CD4-positive, CD25-positive, alpha-beta regulatory T cell (primary cell): ENCODE data around the gene RPL12. TPM values are rescaled to one million over a fixed set of nuclear protein-coding genes. Genes with fewer than 3 reads are reported as not detected.

Experiments
- ATAC-seq, 2 donors: fragments of 150-1000 bp; cut with Tn5 transposase; one replicate each; pipeline ENCODE4 v1.10.0; 2021; ENCODE audit warnings: low read depth in 2 of 2, moderate number of reproducible peaks in 2 of 2, moderate library complexity in 1 of 2
- DNase-seq, 3 donors: peaks; one replicate each; pipeline versions ENCODE4 v3.0.0 to v3.0.0-alpha.2; 2012 to 2022; ENCODE audit warnings: mixed read lengths in 1 of 3
- H3K27ac ChIP-seq: one replicate; pipeline ENCODE4 v1.7.0; 2013; ENCODE audit warnings: mild to moderate bottlenecking, low read length; ENCODE audit not compliant: insufficient read depth, poor library complexity, severe bottlenecking
- H3K27me3 ChIP-seq: one replicate; pipeline ENCODE4 v1.7.0; 2013; ENCODE audit warnings: low read length; ENCODE audit not compliant: control insufficient read depth, insufficient read depth
- H3K36me3 ChIP-seq: one replicate; pipeline ENCODE4 v1.7.0; 2013; ENCODE audit warnings: mild to moderate bottlenecking, low read length, moderate library complexity; ENCODE audit not compliant: control insufficient read depth, insufficient read depth
- H3K4me1 ChIP-seq: 2 replicates; pipeline ENCODE4 v1.7.0; 2013; ENCODE audit warnings: mild to moderate bottlenecking, low read length; ENCODE audit not compliant: insufficient read depth, control insufficient read depth, poor library complexity, severe bottlenecking
- H3K4me3 ChIP-seq: one replicate; pipeline ENCODE4 v1.7.0; 2013; ENCODE audit warnings: low read depth, mild to moderate bottlenecking, low read length, moderate library complexity
- H3K9me3 ChIP-seq, 2 experiments: 1 replicate in 1 of 2; 2 replicates in 1 of 2; pipeline ENCODE4 v1.7.0; 2013; ENCODE audit warnings: low read length in 2 of 2, mild to moderate bottlenecking in 1 of 2, moderate library complexity in 1 of 2; ENCODE audit not compliant: control insufficient read depth in 2 of 2
- H3K27ac Mint-ChIP-seq, 3 donors: one replicate each; pipeline ENCODE4 v1.8.0; 2020 to 2022; ENCODE audit warnings: mild to moderate bottlenecking in 3 of 3, mixed read lengths in 3 of 3, moderate library complexity in 2 of 3
- H3K27me3 Mint-ChIP-seq: one replicate; pipeline ENCODE4 v1.8.0; 2022; ENCODE audit warnings: mild to moderate bottlenecking, mixed read lengths
- H3K36me3 Mint-ChIP-seq: one replicate; pipeline ENCODE4 v1.8.0; 2020; ENCODE audit warnings: mixed read lengths
- H3K4me1 Mint-ChIP-seq, 4 donors: one replicate each; pipeline ENCODE4 v1.8.0; 2020 to 2022; ENCODE audit warnings: mixed read lengths in 4 of 4, mild to moderate bottlenecking in 1 of 4
- H3K4me3 Mint-ChIP-seq, 4 donors: one replicate each; pipeline ENCODE4 v1.8.0; 2020 to 2022; ENCODE audit warnings: mild to moderate bottlenecking in 4 of 4, mixed read lengths in 4 of 4, moderate library complexity in 3 of 4
- H3K9me3 Mint-ChIP-seq, 7 donors: one replicate each; pipeline ENCODE4 v1.8.0; 2020 to 2022; ENCODE audit warnings: mixed read lengths in 7 of 7, mild to moderate bottlenecking in 3 of 7, moderate library complexity in 2 of 7
- polyA plus RNA-seq, 4 donors: library from polyadenylated mRNA; unstranded; fragments of 300-500 nt; fragmentation: Illumina TruSeq; gene quantifications; one replicate each; pipeline ENCODE4 v1.2.3, GENCODE V29; 2021
- total RNA-seq: library from RNA; stranded (reverse); gene quantifications from one replicate; pipeline ENCODE4 v1.2.3, GENCODE V29; 2022

Gene RPL12
- total and polyA plus RNA-seq, 5 donors from 2014 or later = 1,070 to 2,269 (median 1,484) TPM

DNA sequence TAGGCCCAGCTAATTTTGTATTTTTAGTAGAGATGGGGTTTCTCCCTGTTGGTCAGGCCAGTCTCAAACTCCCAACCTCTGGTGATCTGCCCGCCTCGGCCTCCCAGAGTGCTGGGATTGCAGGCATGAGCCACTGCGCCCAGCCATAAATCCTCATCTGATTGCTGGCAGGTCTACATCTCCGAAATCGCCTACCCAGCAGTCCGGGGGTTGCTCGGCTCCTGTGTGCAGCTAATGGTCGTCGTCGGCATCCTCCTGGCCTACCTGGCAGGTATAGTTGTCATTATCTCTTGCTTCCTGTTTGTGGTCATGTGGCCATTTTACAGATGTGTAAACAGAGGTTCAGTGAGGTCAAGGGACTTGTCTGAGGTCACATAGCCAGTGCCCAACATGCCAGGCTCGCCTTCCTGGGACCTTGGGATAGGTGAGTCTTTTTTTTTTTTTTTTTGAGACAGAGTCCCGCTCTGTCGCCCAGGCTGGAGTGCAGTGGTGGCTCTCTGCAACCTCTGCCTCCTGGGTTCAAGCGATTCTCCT lies 51.4 kb downstream of the RPL12 start:
- Histone ChIP-seq H3K4me3 (no peak overlapping the region), H3K27me3 (peaks cover 3% of the 10 kb centered on the region), H3K9me3 (no peaks in the 10 kb centered on the region), H3K36me3 (no peaks in the 10 kb centered on the region), H3K4me1 (peaks cover 25% of the 10 kb centered on the region), H3K27ac (no peak overlapping the region)
- Mint-ChIP-seq H3K4me3 (no peak overlapping the region), H3K9me3 (peaks cover 0 to 1% (median 0%) of the 10 kb centered on the region in 7 donors), H3K36me3 (no peaks in the 10 kb centered on the region), H3K4me1 (peaks cover 6 to 24% (median 12%) of the 10 kb centered on the region in 4 donors), H3K27me3 (peaks cover 37% of the 10 kb centered on the region), H3K27ac (no peak overlapping the region)
- ATAC-seq (no peak), DNase-seq (no peak)

- H3K9me3 ChIP-seq = no peaks in the 10 kb centered on the region
- no peak overlapping the region for H3K4me3 ChIP-seq
- Mint-ChIP-seq H3K4me1 (peaks cover 6 to 24% (median 12%) of the 10 kb centered on the region in 4 donors), H3K27ac (no peak overlapping the region), H3K4me3 (peak overlapping the region; percentile 71 to 85 (median 74)), H3K36me3 (no peaks in the 10 kb centered on the region), H3K27me3 (peaks cover 44% of the 10 kb centered on the region), H3K9me3 (peaks cover 0 to 1% (median 0%) of the 10 kb centered on the region in 7 donors)
- ATAC-seq = no peak
- H3K36me3 ChIP-seq = no peaks in the 10 kb centered on the region
- H3K27ac ChIP-seq = no peak overlapping the region
- H3K4me1 ChIP-seq = peaks cover 25% of the 10 kb centered on the region
- DNase-seq = no peak
- peaks cover 8% of the 10 kb centered on the region for H3K27me3 ChIP-seq
Observed at GRCh38 chr9:127398715-127399400, 52.3 kb downstream of the RPL12 start.

DNA sequence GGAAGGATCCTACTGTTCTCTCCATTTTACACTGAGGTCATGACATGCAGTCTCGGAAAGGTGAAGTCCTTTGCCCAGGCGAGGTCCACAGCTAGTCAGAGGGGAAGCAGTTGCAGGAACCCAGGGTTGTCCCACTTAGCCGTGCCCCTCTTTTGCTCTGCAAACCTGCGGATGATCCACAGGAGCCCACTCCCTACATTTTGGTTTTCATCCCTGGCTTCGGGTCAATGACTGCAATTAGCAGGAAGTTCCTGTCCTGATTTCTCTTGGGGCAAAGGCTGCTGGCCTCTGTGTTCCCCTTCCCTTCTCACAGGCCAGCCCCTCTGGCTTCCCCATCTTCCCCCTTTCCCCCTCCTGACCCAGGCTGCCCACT lies 52.9 kb downstream of the RPL12 start:
- peaks cover 47% of the 10 kb centered on the region for H3K27me3 Mint-ChIP-seq
- H3K27ac Mint-ChIP-seq = no peak overlapping the region
- H3K9me3 Mint-ChIP-seq = peaks cover 0 to 1% (median 0%) of the 10 kb centered on the region in 7 donors
- H3K4me1 ChIP-seq = peaks cover 25% of the 10 kb centered on the region
- H3K27ac ChIP-seq = no peak overlapping the region
- H3K36me3 ChIP-seq = no peaks in the 10 kb centered on the region
- H3K4me1 Mint-ChIP-seq = peaks cover 6 to 24% (median 12%) of the 10 kb centered on the region in 4 donors
- DNase-seq (no peak), ATAC-seq (no peak)
- no peaks in the 10 kb centered on the region for H3K36me3 Mint-ChIP-seq
- peaks cover 8% of the 10 kb centered on the region for H3K27me3 ChIP-seq
- no peak overlapping the region for H3K4me3 ChIP-seq
- peak overlapping the region; percentile 71 to 85 (median 74) for H3K4me3 Mint-ChIP-seq
- H3K9me3 ChIP-seq = no peaks in the 10 kb centered on the region

Other genes with a start within 250 kb of the RPL12 start
- 4.3 TPM for gene GARNL3, start 186.6 kb downstream of the RPL12 start, total RNA-seq
- under 1 TPM in 2 of 4 donors, not detected in 2; 0.69 to 0.99 TPM for gene GARNL3, start 186.6 kb downstream of the RPL12 start, polyA plus RNA-seq
- gene SLC2A8, start 54.2 kb downstream of the RPL12 start, total RNA-seq = 15.6 TPM
- 10 to 100 TPM in 2 of 4 donors, 1 to 10 TPM in 2; 5.5 to 14.7 (median 8.0) TPM for gene SLC2A8, start 54.2 kb downstream of the RPL12 start, polyA plus RNA-seq
- 9.0 TPM for gene ZNF79, start 27.0 kb downstream of the RPL12 start, total RNA-seq
- gene ZNF79, start 27.0 kb downstream of the RPL12 start, polyA plus RNA-seq = 1 to 10 TPM; 3.4 to 7.8 (median 6.7) TPM
- 24.0 TPM for gene LRSAM1, start 104 bp upstream of the RPL12 start, total RNA-seq
- gene LRSAM1, start 104 bp upstream of the RPL12 start, polyA plus RNA-seq = 1 to 10 TPM; 3.9 to 7.2 (median 5.2) TPM
- 1.3 TPM for gene STXBP1, start 160.9 kb upstream of the RPL12 start, total RNA-seq
- 1 to 10 TPM in 1 of 4 donors, under 1 TPM in 3; 0.07 to 1.3 (median 0.19) TPM for gene STXBP1, start 160.9 kb upstream of the RPL12 start, polyA plus RNA-seq